NCI-H187 treated with DMSO at 0.1 percent for 48 hours (cell line): ENCODE data around the gene SLC37A3.
A peak's percentile ranks its signal among the peaks of the same experiment; 100 is the strongest.

Experiments
- DNase-seq: peaks from one replicate; lab custom pipeline; 2025; lab: John Stamatoyannopoulos, UW

Gene SLC37A3

GRCh38 chr7:140402178-140402835 lies 4.0 kb upstream of the SLC37A3 start:
- no peak for DNase-seq

GRCh38 chr7:140400381-140400780 lies 2.1 kb upstream of the SLC37A3 start:
- no peak for DNase-seq

GRCh38 chr7:140398821-140399220 lies 491 bp upstream of the SLC37A3 start:
- DNase-seq: no peak

- DNase-seq: no peak
These were observed 4.5 kb downstream of the SLC37A3 start for GRCh38 chr7:140393756-140394306.

- no peak for DNase-seq
These were observed 6.7 kb downstream of the SLC37A3 start for GRCh38 chr7:140391634-140392033.

- DNase-seq: no peak
These were observed 7.7 kb downstream of the SLC37A3 start for GRCh38 chr7:140390466-140391190.

GRCh38 chr7:140390034-140390433 lies 8.3 kb downstream of the SLC37A3 start:
- no peak for DNase-seq

GRCh38 chr7:140389445-140389844 lies 8.9 kb downstream of the SLC37A3 start:
- no peak for DNase-seq

- no peak for DNase-seq
These were observed 13.3 kb downstream of the SLC37A3 start for GRCh38 chr7:140384894-140385545.

GRCh38 chr7:140383954-140384713 lies 14.2 kb downstream of the SLC37A3 start:
- no peak for DNase-seq

- DNase-seq: no peak
These were observed 22.2 kb downstream of the SLC37A3 start for GRCh38 chr7:140375892-140376730.

GRCh38 chr7:140375323-140375722 lies 23.0 kb downstream of the SLC37A3 start:
- DNase-seq: no peak

GRCh38 chr7:140369294-140369693 lies 29.0 kb downstream of the SLC37A3 start:
- no peak for DNase-seq

- no peak for DNase-seq
These were observed 30.8 kb downstream of the SLC37A3 start for GRCh38 chr7:140367528-140367927.

- peak; percentile 15 for DNase-seq
These were observed 33.5 kb downstream of the SLC37A3 start for GRCh38 chr7:140364819-140365218.

- no peak for DNase-seq
These were observed 37.6 kb downstream of the SLC37A3 start for GRCh38 chr7:140360697-140361229.

- DNase-seq: no peak
These were observed 39.8 kb downstream of the SLC37A3 start for GRCh38 chr7:140358412-140359051.

- DNase-seq: no peak
These were observed 40.3 kb downstream of the SLC37A3 start for GRCh38 chr7:140358024-140358411.

- no peak for DNase-seq
These were observed 48.3 kb downstream of the SLC37A3 start for GRCh38 chr7:140350056-140350455.

- DNase-seq: no peak
These were observed 49.1 kb downstream of the SLC37A3 start for GRCh38 chr7:140349144-140349771.
